Measurements from ENCODE around the gene SELENOW. TPM values are rescaled to one million over a fixed set of nuclear protein-coding genes. Genes with fewer than 3 reads are reported as not detected.

SELENOW gene
- 100 to 1,000 TPM; 185 to 262 (median 222) TPM for total RNA-seq

DNA sequence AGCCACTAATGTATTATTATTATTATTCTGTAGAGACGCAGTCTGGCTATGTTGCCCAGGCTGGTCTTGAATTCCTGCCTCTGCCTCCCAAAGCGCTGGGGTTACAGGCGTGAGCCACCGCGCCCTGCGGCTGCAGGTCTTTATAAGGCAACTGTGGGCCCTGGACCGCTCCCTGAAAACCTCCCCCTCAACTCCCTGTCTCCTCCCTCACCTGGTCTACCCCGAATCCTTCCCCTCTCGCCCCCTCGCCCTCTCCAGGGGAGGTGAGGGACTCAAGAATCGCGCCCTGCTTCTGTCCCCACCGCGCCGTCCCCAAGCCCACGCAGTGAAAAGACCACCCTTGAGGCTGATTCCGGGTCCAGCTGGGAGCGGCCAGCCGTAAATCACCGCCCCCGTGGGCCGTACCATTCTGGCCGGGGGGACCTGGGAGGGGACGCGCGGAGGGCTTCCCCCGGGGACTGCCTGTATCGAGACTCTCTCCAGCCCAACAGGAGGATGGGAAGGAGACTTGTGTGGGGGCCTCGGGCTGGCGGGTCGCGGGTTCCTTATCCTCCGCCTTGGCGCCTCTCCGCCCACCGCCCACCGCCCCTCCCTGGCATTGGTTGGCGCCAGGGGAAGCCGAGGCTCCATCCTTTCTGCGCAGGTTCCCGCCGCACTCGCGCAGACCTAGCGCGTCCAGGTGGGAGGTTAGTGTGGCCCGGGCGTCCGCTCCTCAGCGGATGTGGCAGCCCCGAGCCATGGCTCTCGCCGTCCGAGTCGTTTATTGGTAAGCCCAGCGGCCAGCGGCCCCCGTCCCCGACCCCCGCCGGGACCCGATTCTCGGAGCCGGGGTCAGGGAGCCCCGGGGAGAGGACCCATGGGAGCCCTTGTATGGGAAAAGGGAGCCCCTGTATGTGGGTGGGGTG is at the start of gene SELENOW:
Gene SELENOW (plus strand): TSS at position 655 of the 905 bp plus-strand sequence. CDS start 83 bp downstream, at position 738.
- TF ChIP-seq, protein P1, sequence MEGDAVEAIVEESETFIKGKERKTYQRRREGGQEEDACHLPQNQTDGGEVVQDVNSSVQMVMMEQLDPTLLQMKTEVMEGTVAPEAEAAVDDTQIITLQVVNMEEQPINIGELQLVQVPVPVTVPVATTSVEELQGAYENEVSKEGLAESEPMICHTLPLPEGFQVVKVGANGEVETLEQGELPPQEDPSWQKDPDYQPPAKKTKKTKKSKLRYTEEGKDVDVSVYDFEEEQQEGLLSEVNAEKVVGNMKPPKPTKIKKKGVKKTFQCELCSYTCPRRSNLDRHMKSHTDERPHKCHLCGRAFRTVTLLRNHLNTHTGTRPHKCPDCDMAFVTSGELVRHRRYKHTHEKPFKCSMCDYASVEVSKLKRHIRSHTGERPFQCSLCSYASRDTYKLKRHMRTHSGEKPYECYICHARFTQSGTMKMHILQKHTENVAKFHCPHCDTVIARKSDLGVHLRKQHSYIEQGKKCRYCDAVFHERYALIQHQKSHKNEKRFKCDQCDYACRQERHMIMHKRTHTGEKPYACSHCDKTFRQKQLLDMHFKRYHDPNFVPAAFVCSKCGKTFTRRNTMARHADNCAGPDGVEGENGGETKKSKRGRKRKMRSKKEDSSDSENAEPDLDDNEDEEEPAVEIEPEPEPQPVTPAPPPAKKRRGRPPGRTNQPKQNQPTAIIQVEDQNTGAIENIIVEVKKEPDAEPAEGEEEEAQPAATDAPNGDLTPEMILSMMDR (IDR thresholded peaks at IDR 0.05; ENCODE audit: low read depth) = no peak

DNA sequence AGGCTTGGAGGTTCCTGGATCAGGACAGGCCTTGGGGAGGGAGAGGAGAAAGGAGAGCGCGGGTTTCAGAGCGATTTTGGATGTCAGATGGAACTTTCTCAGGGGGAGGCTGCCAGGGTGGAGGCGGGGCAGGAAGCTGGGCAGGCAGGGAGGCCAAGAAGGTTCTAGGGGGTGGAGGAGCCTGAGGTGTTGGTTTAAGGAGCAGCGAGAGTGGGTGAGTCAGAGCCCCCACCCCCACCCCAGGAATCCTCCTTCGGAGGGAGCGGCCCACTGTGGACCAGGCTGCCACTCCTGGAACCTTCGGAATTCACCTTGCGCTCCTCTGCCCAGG is 49.1 kb upstream of the SELENOW start:
- TF ChIP-seq, protein P1 (IDR thresholded peaks at IDR 0.05; ENCODE audit: low read depth) = no peak

DNA sequence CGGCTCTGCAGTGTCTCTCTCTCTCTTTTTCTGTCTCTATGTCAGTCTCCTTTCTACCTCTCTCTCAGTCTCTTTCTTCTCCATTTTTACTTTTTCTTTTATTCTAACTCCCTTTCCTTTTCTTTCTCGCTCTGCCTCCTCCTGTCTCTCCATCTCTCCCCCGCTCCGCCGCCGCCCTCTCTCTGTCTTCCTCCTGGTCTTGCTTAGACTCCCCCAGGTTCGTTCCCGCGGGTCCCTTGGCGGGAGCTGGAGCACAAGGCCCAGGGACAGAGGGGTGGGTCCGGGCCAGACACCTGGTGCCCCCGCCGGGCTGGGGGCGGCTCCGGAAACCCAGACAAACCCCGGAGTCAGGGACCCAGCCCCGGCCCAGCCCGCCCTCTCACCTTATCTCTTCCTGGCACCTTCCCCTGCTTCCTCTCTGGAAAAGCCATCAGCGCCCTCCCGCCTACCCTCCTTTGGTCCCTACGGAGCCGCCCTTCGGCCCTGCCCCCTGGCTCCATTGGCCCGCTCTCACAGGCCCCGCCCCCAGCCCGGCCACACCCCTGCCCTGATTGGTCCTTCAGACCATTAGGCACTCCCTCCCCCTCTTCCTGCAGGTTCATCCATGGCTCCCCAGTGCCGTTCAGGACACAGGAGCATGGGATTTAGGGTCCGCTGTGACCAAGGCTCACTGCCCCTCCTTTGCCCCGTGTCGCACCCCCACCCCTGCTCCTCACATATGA is 48.5 kb upstream of the SELENOW start:
- TF ChIP-seq, protein P1 (IDR thresholded peaks at IDR 0.05; ENCODE audit: low read depth) = no peak

- TF ChIP-seq, protein P1 (IDR thresholded peaks at IDR 0.05; ENCODE audit: low read depth) = no peak
Measured at GRCh38 chr19:47730521-47730889, 48.0 kb upstream of the SELENOW start.

DNA sequence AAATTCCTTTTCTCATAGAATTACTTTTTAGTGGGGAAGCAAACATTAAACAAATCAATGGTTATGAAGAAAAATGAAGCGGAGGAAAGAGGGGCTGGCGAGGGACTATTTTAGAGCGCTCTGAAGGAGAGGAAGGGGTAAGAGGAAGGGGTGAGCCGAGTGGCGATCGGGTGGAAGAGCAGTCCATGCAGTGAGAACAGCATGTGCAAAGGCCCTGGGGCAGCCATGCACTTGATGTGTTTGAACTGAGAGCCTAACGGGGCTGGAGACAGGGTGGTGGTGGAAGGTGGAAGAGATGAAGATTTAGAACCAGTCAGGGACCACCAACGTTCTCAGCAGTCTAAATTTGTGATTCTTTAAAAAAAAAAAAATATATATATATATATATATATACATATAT is 47.6 kb upstream of the SELENOW start:
- TF ChIP-seq, protein P1 (IDR thresholded peaks at IDR 0.05; ENCODE audit: low read depth) = no peak

- TF ChIP-seq, protein P1 (IDR thresholded peaks at IDR 0.05; ENCODE audit: low read depth) = no peak
Measured at GRCh38 chr19:47735131-47735530, 43.4 kb upstream of the SELENOW start.

DNA sequence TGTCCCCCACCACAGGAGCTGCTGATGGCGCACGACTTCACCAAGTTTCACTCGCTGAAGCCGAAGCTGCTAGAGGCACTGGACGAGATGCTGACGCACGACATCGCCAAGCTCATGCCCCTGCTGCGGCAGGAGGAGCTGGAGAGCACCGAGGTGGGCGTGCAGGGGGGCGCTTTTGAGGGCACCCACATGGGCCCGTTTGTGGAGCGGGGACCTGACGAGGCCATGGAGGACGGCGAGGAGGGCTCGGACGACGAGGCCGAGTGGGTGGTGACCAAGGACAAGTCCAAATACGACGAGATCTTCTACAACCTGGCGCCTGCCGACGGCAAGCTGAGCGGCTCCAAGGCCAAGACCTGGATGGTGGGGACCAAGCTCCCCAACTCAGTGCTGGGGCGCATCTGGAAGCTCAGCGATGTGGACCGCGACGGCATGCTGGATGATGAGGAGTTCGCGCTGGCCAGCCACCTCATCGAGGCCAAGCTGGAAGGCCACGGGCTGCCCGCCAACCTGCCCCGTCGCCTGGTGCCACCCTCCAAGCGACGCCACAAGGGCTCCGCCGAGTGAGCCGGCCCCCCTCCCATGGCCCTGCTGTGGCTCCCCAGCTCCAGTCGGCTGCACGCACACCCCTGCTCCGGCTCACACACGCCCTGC is 37.5 kb upstream of the SELENOW start:
- TF ChIP-seq, protein P1 (IDR thresholded peaks at IDR 0.05; ENCODE audit: low read depth) = no peak
